Limb (tissue), 2 donors: ENCODE measurements around the gene CCDC24.
A peak's percentile ranks its signal among the peaks of the same experiment; 100 is the strongest.

Experiments used
- DNase-seq, 2 donors: peaks; one replicate each; pipeline ENCODE4 v3.0.0-alpha.2; 2016; ENCODE audit errors: extremely low spot score in 2 of 2

CCDC24 gene

DNA sequence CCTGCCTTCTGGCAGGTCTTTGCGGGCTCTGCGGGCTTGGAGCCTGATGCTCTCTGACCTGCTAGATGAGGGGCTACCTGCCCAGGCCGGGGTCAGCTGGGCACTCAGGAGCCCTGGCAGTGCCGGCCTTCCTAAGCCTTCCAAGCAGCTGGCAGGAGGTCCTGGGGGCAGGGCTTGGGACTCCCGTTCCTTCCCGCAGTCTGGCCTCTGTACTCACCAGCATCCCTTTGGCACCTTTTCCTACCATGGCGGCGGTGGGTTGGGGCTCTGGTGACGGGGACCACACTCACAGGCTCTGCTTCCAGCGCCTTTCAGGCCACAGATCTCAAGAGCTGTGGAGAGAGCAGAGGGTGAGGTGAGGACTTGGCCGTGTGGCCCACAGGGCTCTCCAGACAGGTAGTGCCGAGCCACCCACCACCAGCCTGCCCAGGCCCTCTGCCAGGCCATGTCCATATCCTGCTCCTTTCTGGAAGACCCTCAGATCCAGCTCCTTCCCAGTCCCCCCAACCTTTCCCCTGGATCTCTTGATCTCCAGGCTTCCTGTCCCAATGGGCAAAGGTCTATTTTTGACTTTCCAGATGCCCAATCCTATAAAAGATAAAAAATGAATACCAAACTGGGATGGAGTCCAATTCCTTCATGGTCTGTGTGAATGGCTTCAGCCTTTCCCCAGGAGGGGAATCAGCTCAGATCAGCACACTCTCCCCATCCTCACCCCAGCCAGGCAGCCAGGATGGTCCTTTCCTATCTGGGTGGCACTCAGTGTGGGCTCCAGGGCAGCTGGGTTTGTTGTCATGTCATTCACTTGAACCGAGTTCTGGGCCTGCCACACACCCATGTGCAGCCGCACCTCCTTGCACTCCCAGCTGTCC, 32.9 kb downstream of the CCDC24 start:
- DNase-seq: no peak

DNA sequence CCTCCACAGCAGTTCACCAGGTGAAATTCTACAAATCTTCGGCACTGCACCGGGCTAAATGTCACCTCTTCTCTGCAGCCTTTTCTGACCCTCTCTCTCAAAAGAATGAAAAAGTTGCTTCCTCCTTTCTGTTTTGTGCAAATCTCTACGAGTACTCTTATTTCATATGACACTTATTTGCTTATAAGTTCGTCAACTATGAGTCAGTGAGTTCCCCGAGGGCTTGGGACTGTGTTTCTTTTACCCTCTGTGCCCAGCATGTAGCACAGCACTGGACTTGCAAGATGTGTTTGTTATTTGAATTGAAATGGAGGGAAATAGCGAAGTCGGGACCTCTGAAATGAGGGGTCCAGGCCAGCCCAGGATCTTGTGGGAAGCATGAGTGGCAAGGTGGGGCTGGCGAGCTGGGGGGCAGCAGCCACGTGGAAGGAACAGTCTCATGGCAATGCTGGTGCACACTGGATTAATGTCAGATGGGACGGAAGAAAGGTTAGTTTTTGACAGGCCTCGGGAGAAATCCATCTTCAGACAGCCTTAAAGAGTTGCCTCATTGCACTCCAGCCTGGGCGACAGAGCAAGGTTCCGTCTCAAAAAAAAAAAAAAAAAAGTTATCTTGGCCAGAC, 33.6 kb downstream of the CCDC24 start:
- no peak for DNase-seq

DNA sequence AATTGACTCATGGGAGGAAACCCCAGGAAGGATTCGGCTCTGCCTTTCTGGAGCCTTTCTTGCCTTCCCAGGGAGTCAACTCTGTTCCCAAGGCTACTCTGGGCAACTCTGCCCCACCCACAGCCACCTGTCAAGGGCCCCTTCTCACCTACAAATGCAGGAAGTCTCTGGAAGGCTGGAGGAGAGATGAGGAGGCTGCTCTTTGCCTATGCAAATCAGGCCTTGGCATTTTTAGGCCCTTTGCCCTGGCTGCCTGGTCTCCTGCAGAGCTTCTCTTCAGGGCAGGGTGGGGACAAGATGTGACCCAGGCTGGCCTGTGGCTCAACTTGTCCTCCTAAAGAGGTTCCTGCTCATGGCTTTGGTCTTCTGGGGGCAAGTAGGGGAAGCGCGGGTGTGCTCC, 34.4 kb downstream of the CCDC24 start:
- DNase-seq: no peak

DNA sequence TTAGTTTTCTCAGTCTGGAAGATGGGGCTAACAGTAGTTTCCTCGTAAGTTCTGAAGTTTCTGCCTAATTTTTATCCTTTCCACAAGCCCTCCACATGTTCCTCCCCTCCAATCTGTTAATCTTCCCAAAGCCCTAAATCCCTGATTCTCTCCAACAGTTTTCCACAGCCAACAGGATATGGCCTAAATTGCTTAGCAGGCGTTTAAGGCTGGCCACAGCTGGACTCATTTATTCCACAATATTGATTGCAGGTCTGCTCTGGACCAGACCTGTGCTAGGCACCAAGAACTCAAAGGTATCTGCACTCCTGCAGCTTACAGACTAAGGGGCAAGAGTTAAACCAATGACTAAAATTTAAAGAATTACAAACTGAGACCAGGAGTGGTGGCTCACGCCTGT, 35.9 kb downstream of the CCDC24 start:
- no peak for DNase-seq

DNA sequence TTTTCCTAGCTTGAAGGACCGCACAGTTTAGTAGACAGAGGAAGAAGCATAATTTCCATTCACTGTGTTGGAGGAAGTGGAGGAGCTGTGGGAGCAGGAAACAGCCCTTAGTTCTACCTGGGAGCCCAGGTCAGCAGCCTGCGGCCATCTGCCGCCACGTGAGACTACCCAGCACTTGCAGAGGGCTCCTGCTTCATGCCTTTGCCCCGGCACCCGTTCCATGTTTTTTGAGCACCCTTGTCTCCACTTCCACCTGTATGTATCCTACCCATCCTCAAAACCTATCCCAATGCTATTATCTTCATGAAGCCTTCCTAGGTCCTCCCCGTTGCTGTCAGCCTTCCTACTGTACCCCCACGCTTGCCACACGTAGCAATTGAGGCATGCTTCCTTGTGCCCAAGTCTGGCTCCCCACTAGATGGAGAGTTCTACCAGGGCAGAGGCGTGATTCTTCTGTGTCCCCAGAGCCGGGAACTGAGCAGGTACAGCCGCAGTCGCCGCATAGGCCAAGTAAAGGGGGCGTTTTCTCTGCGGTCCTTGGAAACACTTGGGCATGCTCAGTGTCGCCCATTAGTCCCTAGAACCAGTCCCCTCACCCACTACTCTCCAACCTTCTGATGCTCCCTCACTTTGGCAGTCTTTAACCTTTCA, 38.0 kb downstream of the CCDC24 start:
- peak in 1 of 2 donors; percentile 46 for DNase-seq

DNA sequence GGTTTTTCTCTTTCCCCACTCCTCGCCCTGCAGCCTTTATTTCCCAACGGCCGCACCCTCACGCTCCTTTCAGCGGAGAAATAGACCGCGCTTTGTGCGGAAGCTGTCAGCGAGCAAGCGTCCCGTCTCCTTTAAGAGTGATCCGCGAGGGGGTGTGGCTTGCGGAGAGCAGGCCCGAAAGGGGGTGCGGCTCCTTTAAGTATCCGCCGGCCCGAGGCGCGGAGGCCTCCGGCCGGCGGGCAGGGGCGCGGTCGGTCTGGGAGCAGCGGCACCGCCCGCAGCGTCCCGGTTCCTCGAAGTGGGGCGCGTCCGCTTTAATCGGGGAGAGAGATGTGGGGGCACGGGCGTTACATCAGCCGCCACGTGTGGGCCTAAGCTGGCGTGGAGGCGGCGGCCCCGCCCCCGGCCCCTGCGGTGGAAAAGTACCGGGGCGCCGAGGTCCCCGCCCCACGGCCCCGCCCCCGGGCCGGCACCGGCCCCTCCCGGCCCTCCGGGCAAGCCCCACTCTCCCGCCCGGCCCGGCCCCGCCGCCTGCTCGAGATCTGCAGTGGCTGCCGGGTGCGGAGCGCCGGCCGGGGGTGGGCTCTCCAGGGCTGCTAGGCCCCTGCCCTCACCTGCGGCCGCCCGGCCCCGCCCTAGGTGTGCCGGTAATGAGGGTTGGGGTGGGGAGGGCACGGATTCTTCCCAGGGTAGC, 38.7 kb downstream of the CCDC24 start:
- DNase-seq: peak; percentile 89 to 90

DNA sequence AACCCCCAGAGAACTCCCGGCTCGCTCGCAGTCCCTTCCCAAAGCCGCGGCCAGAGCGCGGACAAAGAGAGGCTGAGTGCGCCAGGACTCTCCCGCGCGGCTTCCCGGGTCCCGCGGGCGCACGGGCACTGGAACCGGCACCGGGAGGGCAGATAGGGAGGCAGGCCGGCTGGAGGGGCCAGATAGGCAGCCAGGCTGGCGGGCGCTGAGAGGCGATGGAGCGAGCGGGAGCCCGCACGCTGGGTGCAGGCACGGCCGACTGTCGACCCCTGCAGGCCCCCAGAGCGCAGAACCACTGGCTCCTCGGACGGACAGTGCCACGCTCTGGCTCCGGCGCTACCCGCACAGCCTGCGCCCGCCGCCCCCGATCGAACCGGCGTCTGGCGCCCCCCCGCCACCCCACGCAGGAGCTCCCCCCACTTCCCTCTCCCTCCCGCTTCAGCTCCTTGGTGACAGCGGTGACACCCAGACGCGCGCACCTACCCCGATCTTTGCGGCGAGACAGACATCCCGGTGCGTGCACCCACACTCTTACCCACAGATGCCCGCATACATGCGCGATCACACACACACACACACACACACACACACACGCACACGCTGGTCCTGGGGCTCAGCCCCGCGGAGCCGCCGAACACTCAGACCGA, 39.3 kb downstream of the CCDC24 start:
- DNase-seq: peak in 1 of 2 donors; percentile 75

DNA sequence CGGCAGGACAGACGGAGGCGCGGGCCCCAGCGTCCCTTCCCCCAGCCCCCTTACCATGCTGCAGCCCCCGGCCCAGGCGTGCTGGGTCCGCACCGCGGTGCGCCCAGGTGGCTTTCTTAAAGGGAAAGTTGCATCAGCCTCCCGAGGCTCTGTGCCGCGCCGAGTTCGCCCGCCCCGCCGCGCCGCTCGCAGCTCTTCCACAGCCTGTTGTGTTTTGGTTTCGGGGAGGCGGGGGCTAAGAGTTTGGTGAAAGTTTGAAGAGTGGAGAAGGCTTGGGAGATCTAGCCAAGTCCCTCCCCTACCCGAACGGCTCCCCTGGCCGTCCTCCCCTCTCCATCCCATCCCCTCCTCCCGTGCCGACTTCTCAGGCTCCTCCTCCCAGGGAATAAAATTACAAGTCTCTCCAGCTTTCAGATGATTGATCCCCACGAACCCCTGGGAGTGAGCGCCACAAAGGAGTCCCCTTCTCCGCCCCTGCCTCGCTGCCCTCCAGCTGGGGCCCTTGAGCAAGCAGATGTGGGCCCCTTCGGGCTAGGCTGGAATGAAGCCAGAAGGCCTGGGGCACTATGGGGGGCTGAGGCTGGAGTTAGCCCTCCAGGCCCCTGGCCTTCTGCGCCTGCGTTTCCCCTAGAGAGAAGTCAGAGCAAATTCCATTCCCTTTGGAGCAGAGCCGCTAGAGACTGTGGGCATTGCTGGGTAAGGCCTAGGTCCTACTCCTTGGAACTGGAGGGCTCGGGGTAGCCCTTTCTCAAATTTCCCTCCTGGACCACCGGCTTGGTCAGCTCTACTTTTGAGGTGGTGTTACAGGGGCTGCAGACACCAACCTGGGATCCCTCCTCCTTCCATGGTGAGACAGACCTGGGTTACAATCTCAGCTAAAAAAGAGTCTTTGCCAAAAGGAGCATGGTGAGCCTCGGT, 40.1 kb downstream of the CCDC24 start, which contains the start of gene SLC6A9:
Gene SLC6A9, minus strand, starts transcription at position 211 of the 918 bp plus-strand sequence. CDS start 7,185 bp downstream, outside the sequence.
- DNase-seq: peak; percentile 66 to 80

DNA sequence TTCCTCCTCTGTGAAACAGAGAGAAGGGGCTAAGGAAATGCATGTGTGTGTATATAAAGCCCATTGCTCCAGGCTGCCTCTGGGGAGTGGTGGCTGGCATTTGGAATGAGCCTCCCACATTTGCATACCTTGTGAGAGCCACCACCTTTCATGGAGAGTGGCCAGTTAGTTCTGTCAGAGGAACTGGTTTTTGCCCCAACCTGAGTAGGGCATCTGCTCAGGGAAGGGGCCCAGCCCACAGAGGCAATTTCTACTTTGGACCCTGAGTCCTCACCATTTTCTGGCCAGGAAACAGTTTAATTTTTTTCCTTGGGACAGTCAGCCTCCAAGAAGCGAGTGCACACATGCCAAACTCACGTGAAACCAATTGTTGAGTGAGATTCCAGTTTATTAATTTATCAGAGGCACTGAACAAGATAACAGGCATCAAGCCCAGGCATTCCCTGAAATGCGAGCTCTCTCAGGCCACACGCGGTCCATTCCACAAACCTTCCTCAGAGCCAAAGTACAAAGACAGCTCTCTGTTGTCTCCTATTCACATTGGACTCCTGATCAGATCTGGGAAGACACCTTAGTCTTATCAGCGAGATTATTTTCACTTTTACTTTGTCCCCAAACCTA, 40.9 kb downstream of the CCDC24 start:
- DNase-seq: no peak

DNA sequence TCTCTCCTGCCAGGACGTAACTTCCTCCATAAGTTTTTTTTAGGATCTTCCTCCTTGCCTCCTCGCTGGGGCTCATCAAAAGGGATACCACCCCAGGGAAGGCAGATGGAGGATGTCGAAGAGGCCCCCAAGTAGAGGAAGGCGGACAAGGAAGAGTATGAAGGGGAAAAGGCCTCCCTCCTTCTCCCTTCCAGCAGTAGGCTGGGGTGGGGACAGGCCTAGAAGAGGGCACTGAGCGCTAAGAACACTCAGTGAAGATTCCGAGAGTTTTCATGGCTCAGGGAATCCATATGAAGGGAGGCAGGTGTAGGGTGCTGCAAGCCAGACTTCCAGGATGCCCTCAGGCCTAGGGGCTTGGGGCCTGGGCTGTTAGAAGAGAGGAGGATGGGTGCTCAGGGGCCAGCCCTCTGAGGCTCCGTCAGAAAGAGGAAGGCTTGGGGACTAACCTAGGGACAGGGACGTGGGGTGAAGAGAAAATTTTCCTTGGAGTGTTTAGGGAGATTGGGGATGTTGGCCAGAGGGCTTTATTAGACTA, 41.7 kb downstream of the CCDC24 start:
- no peak for DNase-seq

DNA sequence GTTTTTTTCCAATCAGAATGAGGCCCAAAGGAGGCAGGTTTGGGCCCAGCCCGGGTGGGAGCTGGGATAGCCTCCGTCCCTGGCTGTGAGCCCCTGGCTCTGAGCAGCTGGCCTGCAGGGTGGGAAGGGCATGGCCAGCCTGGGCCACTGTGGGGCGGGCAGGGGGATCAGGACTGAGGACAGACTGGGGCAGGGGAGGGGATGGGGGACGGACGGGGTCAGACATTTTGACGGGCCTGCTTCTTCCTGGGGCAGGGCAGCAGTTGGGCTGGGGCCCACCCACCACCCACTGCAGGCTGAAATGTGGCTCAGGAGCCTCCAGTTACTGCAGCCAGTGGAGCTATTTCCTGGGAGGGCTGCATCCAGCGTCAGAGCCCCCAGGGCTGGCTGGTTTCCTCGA, 42.4 kb downstream of the CCDC24 start:
- DNase-seq: no peak

DNA sequence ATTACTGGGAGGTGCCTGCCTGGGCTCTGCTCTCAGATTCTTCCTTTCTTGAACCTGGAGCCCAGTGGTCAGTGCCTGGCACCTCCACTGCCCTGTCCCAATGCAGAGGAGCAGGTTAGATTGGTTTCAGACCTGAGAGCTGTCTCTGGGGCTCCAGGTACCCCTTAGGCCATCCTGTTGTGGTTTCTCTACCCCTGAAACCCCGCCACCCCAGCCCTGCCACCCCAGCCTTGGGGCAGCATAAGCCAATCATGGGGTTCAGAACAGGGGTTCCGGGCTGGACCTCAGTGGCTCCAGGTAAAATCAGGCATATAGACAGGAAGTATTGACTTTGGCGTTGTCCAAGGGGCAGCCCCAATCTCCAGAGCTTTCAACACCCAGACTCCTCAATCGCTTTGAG, 43.0 kb downstream of the CCDC24 start:
- no peak for DNase-seq

DNA sequence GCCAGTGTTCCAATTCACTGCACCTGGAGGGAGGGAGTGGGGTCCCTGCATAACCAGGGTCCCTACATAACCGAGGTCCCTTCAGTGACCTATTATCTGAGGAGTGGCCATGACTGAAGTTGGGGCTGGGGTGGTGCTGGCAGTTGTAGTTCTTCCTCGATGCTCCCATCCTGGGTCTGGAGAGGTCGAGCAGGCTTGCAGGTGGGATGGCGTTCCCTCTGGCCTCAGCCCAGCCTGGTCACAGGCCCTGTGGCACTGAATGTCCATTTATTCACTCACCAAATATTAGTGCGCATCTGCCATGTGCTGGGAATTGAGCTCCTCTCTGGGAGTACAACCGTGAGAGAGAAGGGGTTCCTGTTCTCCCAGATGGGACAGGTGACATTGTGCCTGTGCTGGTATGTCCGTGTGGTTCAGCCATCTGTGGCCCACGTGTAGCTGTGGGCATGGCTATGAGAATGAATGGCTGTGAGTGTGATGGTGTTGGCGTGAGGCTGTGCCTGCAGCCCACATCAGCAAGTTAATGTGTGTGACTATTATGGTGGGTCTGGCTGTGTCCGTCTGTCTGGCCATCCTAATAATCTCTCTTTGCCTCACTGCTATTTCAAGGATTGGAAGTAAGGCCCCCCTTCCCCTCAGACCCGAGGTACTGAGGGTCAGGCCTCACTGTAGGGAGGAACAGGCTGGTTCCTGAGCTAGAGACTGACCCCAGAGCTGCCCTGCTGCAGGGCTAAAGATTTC, 43.7 kb downstream of the CCDC24 start:
- no peak for DNase-seq

DNA sequence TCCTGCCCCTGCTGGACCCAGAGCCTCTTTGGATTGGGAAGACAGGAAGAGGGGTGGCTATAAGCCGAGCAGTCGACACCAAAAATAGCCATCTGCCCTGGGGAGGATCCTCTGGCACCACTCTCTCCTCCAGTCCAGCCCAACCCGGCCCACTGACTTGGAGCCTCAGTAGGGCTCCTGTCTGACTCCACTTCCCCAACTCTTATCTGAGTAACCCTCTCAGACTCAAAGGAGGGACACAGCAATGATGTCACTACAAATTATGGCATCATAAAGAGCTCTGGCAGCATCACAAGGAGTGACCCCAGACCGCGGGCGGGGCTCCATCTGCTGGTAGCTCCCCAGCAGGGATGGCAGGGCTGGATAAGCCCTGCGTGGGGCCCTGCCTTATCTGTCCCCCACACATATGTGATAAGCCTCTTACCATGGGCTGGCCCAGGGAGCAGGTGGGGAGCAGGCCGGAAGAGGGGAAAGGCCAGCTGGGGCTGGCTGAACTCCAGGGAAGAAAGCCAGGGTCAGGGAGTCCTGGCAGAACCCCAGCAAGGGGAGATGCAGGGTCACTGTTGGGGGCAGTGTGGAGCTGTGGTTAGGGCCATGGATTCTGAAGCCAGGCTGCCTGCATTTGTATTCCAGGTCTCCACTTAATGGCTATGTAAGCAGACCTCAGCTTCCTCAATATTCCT, 44.5 kb downstream of the CCDC24 start:
- peak in 1 of 2 donors; percentile 48 for DNase-seq

DNA sequence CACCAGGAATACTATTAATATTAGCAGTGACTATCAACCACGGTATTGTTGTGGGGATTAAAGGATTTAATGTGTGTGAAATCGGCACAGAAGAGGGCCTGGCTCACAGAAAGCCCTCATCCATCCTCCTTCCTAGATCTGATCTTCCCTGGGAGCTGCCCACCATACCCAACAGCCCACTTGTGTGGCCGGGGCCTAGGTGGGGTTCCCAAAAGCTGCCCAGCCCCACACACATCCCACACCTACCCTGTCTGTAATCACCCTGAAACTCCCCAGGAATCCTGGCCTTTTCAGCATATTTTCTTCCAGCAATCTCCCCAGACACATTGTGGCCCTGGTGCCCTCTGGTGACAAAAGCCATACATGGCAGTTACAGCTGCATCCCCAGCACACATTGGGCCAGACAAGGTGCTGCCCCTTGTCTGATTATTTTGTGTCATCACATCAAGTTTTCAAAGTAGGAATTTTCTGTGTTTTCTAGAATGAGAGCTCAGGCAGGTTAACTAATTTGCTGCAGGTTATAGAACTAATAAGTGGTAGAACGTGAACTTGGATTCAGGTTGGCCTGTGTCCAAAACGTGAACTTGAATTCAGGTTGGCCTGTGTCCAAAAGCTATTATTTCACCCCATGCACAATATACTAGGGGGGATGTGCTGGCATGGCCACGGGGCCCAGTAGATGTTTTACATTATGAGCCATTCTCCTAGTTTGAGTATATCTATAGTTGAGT, 45.2 kb downstream of the CCDC24 start:
- DNase-seq: peak; percentile 57 to 72

DNA sequence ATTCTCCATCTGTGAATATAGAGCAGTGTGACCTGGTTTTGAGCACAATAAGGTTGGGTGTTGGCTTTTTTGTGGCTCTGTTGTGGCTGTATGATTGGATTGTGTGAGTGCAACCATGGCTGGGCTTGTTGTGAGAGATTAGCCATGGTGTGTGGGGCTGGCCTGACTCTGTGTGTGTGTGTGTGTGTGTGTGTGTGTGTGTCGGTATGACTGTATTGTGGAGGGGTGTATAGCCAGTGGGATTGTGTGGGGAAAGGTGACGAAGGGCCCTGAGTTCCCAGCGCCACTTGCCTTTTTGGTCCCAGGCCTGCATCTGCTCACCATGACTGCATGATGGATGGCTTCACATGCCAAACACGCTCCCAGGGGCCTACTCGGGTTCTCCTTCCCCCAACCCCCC, 45.8 kb downstream of the CCDC24 start:
- DNase-seq: peak in 1 of 2 donors; percentile 55

DNA sequence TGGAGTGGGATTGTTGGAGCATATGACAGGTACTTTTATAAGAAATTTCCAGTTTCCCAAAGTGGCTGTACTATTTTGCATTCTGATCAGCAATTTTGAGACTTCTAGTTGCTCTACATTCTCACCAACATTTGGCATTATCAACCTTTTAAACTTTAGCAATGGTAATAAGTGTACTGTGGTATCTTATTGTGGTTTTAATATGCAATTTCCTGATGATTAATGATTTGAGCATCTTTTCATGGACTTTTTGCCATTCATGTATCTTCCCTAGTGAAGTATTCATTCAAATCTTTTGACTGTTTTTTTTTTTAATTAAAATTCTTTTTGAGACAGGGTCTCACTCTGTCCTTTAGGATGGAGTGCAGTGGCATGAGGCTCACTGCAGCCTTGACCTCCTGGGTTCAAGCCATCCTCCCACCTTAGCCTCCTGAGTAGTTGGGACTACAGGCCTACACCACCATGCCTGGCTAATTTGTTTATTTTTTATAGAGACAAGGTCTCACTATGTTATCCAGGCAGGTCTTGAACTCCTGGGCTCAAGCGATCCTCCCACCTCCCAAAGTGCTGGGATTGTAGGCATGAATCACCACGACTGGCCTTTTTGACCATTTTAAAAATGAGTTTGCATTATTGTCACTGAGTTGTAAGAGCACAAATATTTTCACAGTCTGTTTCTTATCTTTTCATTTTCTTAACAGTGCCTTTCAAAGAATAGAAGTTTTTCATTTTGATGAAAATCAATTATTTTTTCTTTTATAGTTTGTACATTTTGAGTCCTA, 47.7 kb downstream of the CCDC24 start:
- DNase-seq: no peak
